ENCODE results near the gene TMEM131L. TPM values are rescaled to one million over a fixed set of nuclear protein-coding genes. Genes with fewer than 3 reads are reported as not detected.
A peak's percentile ranks its signal among the peaks of the same experiment; 100 is the strongest.

TMEM131L gene
- total and polyA plus RNA-seq, 12 donors: 2.7 to 33.6 (median 18.5) TPM

GRCh38 chr4:153497091-153497531, 31.0 kb downstream of the TMEM131L start:
- Histone ChIP-seq H3K36me3 (no peaks in the 10 kb centered on the region), H3K4me1 (peaks cover 0 to 65% (median 38%) of the 10 kb centered on the region in 9 donors), H3K27ac (peak overlapping the region in 7 of 10 donors; percentile 61 to 77 (median 69)), H3K4me3 (no peak overlapping the region), H3K9me3 (no peaks in the 10 kb centered on the region), H3K27me3 (no peaks in the 10 kb centered on the region)
- WGBS, 2 donors: 50 to 59% methylated on average over 4 of the region's 4 CpGs
- intact Hi-C loops (cut with DNase I): loop anchor here in 1 of 10 donors (5.0 kb wide), 1 partner anchor 35 kb away; no protein-coding TSS in a partner anchor
- ATAC-seq (peak in 5 of 8 donors; percentile 3 to 31 (median 16)), DNase-seq (no peak)
- no peak for TF ChIP-seq CTCF (IDR thresholded peaks at IDR 0.05)

GRCh38 chr4:153497988-153498967, 32.1 kb downstream of the TMEM131L start:
- Histone ChIP-seq H3K4me3 (peak overlapping the region in 1 of 10 donors; percentile 17), H3K27ac (peak overlapping the region in 9 of 10 donors; percentile 7 to 77 (median 64)), H3K36me3 (no peaks in the 10 kb centered on the region), H3K27me3 (no peaks in the 10 kb centered on the region), H3K4me1 (peaks cover 0 to 73% (median 38%) of the 10 kb centered on the region in 9 donors), H3K9me3 (no peaks in the 10 kb centered on the region)
- no peak for TF ChIP-seq CTCF (IDR thresholded peaks at IDR 0.05)
- ATAC-seq: peak; percentile 45 to 77 (median 65)
- intact Hi-C loops (cut with DNase I): loop anchor here in 1 of 10 donors (5.0 kb wide), 1 partner anchor 34 kb away; no protein-coding TSS in a partner anchor
- DNase-seq: no peak
- 13 to 15% methylated on average over 9 of the region's 9 CpGs for WGBS, 2 donors

GRCh38 chr4:153499005-153499404, 32.8 kb downstream of the TMEM131L start:
- peaks cover 0 to 70% (median 32%) of the 10 kb centered on the region in 9 donors for H3K4me1 ChIP-seq
- intact Hi-C loops (cut with DNase I): loop anchor here in 1 of 10 donors (5.0 kb wide), 1 partner anchor 33 kb away; no protein-coding TSS in a partner anchor

More at GRCh38 chr4:153499005-153499404, 32.8 kb downstream of the TMEM131L start:
- Histone ChIP-seq H3K9me3 (no peaks in the 10 kb centered on the region), H3K36me3 (no peaks in the 10 kb centered on the region), H3K4me3 (no peak overlapping the region), H3K27me3 (no peaks in the 10 kb centered on the region), H3K27ac (peak overlapping the region in 8 of 10 donors; percentile 51 to 77 (median 66))
- no peak for TF ChIP-seq CTCF (IDR thresholded peaks at IDR 0.05)
- no peak for DNase-seq
- WGBS, 2 donors: 71 to 73% methylated on average over 11 of the region's 11 CpGs
- ATAC-seq: peak in 7 of 8 donors; percentile 21 to 43 (median 30)
